Measurements from ENCODE around the gene NKX6-2. TPM values are rescaled to one million over a fixed set of nuclear protein-coding genes. Genes with fewer than 3 reads are reported as not detected.

Gene NKX6-2
- total and polyA plus RNA-seq, 5 experiments from 2014 or later = 0.66 TPM; not detected in 4

DNA sequence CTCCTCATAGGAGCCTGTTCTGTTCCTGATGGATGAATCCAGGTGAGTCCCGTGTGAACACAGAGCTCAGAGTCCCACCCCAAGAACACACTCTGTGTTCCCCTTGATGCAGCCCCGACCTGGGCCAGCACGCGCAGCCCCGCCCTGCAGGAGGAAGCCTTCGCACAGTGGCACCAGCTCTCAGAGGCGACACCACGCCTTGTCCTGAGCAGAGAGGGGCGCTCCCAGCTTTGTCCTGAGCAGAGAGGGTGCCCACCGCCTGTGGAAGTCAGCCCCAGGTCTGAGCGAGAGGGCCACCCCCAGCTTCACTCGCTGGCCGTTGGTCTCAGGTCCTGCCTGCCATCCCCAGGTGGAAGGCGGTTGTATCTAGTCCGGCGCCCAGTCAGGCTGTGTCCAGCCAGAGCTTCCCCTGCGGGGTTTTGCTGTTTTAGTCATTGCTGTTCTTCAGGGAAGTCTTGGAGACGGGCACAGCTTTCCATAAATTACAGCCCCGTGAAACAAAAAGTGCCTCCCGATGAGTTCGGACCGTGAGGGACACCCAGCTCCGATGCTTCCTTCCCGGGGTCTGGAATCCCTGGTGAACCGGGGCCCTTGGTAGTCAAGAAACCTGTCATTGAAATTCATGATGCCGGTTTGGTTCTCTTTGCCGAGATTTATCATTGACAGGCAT, 43.6 kb downstream of the NKX6-2 start:
- DNase-seq (no peak), ATAC-seq (no peak)
- POLR2A ChIA-PET = no interaction called here
- Mint-ChIP-seq H3K4me1 (peaks cover 0 to 2% (median 0%) of the 10 kb centered on the region in 4 donors), H3K36me3 (peaks cover 0 to 8% (median 0%) of the 10 kb centered on the region in 3 donors), H3K4me3 (no peak overlapping the region), H3K27me3 (no peaks in the 10 kb centered on the region), H3K9me3 (no peaks in the 10 kb centered on the region), H3K27ac (no peak overlapping the region)

DNA sequence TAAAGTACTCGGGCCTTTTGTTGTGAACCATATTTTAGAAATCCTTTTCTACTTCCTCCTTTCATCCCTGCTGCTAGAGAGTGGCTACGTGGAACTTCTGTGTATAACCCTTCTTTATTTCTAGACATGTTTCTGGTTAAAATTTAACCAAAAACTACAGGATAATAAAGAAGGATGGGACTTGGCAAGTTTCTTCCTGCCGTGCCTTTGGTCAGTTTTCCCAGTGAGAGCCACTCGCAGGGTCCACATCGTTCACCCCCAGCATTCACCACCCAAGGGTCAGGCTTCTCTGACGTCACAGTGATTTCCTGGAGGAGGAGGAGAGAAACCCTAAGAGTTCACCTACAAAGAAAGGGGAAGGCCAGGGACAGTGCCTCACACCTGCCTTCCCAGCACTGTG, 45.4 kb downstream of the NKX6-2 start:
- Mint-ChIP-seq H3K4me3 (no peak overlapping the region), H3K9me3 (no peaks in the 10 kb centered on the region), H3K27ac (no peak overlapping the region), H3K36me3 (peaks cover 0 to 8% (median 0%) of the 10 kb centered on the region in 3 donors), H3K4me1 (peaks cover 0 to 2% (median 0%) of the 10 kb centered on the region in 4 donors), H3K27me3 (no peaks in the 10 kb centered on the region)
- DNase-seq = no peak
- ATAC-seq = no peak
- POLR2A ChIA-PET = no interaction called here

DNA sequence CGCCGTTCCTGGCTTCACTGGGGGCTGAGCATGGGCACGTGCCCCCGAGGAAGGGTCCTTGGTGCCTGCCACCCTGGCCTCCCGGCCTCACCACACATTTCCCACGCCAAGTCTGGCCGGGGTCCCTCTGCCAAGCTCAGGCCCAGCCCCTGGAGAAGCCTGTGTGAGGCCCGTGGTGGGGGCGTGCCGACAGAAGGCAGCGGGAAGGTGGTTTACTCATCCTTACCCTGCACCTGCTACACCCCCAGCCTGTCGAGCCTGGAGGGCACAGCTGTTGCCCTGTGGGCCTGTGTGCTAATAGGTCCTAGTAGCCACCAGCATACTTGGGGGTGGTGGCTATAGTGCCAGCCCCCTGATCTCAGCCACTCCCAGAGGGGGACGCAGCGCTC, 46.7 kb downstream of the NKX6-2 start:
- DNase-seq (no peak), ATAC-seq (no peak)
- POLR2A ChIA-PET = no interaction called here
- peaks cover 0 to 8% (median 0%) of the 10 kb centered on the region in 3 donors for H3K36me3 Mint-ChIP-seq
- H3K4me3 Mint-ChIP-seq = no peak overlapping the region
- H3K4me1 Mint-ChIP-seq = peaks cover 0 to 2% (median 0%) of the 10 kb centered on the region in 4 donors
- no peak overlapping the region for H3K27ac Mint-ChIP-seq
- H3K9me3 Mint-ChIP-seq = no peaks in the 10 kb centered on the region
- H3K27me3 Mint-ChIP-seq = no peaks in the 10 kb centered on the region

DNA sequence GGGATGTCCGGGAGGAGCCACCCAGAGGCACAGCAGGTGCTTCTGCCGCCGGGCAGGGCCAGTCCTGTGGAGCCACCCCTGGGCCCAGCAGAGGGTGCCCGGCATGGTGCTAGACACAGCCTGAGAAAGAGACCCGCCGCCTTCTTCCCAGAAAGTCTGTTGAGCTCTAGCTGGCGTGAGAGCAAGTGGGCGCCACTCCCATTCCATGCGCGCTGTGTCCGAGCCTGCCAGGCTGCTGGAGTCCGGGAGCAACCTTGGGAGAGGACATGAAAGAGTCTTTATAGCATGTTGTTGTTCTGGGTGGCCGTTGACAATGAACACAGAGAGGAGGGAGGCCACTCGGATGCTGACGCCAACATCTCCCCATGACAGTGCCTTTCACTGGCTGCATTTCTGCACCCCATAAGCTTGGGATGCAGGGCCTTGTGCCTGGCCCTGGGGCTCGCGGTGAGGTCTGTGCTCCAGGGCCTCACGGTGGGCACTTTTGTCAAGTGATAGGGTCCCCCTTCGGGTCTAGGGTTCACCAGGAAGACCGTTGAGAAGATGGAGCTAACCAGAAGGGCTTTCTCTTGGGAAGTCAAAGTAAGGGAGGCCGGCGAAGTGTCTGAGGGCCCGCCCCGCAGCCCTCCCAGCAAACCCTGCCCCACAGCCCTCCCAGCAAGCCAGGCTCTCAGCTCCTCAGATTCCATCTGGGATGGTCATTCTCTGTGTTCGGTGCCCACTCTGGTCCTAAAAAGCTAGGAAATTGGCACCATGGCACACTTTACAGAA, 47.3 kb downstream of the NKX6-2 start:
- Mint-ChIP-seq H3K27ac (no peak overlapping the region), H3K27me3 (no peaks in the 10 kb centered on the region), H3K4me1 (peaks cover 0 to 2% (median 0%) of the 10 kb centered on the region in 4 donors), H3K4me3 (no peak overlapping the region), H3K9me3 (no peaks in the 10 kb centered on the region), H3K36me3 (peaks cover 0 to 9% (median 0%) of the 10 kb centered on the region in 3 donors)
- no peak for ATAC-seq
- POLR2A ChIA-PET = no interaction called here
- no peak for DNase-seq

DNA sequence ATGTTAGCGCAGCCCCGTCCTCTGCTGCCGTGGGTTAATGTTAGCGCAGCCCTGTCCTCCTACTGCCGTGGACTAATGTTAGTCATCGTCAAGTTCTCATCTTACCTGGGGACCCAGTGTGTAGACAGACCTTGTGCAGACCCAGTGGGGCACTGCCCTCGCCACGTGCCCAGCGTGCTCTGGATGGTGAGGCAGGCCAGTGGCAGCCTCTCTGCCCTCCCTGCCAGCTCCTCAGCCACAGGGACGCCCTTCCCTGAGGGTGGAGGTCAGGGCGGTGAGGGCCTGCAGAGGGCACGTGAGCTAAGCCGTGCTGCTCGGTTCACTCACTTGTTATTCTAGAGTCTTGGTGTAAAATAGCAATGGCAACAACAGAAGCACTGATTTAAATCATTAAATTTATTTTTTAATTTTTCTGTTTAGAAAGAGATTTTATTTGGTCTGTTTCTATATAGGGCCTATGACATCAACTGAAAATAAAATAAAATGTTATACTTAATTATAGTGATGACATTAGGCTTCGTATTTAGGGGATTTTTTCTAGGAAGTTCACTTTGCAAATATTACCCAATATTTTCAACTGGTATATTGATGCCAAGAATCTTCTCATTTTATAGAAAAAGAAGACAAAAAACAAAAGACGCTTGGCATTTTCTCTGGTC, 48.4 kb downstream of the NKX6-2 start:
- no peak for ATAC-seq
- no peaks in the 10 kb centered on the region for H3K9me3 Mint-ChIP-seq

DNA sequence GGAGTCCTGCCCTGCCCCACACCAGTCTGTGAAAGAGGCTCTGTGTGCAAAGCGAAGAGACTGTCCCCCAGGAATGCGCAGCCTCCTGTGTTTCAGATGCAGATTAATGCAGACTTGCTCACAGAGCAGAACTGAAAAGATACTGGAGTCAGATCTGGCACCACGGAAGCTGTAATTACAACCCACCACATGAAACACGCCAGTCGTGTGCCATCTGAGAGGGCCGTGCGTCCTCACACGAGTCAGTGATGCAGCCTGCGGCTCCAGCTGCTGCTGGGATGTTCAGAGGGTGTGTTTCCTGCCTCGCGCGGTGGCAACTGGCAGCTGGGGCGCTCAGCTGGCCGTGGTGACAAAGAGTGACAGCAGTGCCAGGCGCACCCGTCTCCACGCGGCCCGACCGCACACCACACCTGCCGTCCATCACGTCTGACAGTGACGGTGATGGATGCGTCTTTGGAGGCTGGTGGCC, 50.0 kb downstream of the NKX6-2 start:
- POLR2A ChIA-PET = no interaction called here
- ATAC-seq = no peak
- no peak overlapping the region for H3K27ac Mint-ChIP-seq

More for the DNA sequence above, 48.4 kb downstream of the NKX6-2 start:
- Mint-ChIP-seq H3K4me3 (no peak overlapping the region), H3K27me3 (no peaks in the 10 kb centered on the region), H3K4me1 (peaks cover 0 to 2% (median 0%) of the 10 kb centered on the region in 4 donors), H3K36me3 (peaks cover 0 to 10% (median 0%) of the 10 kb centered on the region in 3 donors), H3K27ac (no peak overlapping the region)
- no peak for DNase-seq
- POLR2A ChIA-PET = no interaction called here

DNA sequence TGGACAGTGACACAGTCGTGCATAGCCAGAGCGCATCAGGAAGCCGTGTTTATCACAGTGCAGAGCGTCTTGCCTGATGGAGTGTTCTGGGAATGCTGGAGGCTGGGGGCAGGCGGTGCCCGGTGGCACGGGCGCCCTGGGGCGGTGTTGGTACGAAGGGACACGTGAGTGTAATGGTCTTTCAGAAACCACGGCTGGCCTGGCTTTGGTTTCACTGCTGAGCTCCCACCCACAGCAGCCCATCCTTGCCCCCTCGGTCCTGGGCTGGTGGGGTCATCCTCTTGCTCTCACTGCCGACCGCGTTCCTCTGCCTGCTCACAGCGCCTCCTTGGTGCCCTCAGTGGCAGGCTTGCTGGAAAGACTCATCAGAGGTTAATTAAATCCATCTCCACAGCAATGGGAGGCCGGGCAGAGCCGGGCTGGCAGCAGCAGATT, 50.6 kb downstream of the NKX6-2 start:
- Mint-ChIP-seq H3K27me3 (no peaks in the 10 kb centered on the region), H3K27ac (no peak overlapping the region), H3K4me1 (peaks cover 0 to 2% (median under 1%) of the 10 kb centered on the region in 4 donors), H3K36me3 (peaks cover 0 to 8% (median 0%) of the 10 kb centered on the region in 3 donors), H3K9me3 (no peaks in the 10 kb centered on the region), H3K4me3 (no peak overlapping the region)
- DNase-seq (no peak), ATAC-seq (no peak)
- POLR2A ChIA-PET = no interaction called here

More for the DNA sequence above, 50.0 kb downstream of the NKX6-2 start:
- H3K9me3 Mint-ChIP-seq = no peaks in the 10 kb centered on the region
- H3K4me1 Mint-ChIP-seq = peaks cover 0 to 2% (median under 1%) of the 10 kb centered on the region in 4 donors
- DNase-seq = no peak
- H3K36me3 Mint-ChIP-seq = peaks cover 0 to 10% (median 0%) of the 10 kb centered on the region in 3 donors
- no peak overlapping the region for H3K4me3 Mint-ChIP-seq
- no peaks in the 10 kb centered on the region for H3K27me3 Mint-ChIP-seq

DNA sequence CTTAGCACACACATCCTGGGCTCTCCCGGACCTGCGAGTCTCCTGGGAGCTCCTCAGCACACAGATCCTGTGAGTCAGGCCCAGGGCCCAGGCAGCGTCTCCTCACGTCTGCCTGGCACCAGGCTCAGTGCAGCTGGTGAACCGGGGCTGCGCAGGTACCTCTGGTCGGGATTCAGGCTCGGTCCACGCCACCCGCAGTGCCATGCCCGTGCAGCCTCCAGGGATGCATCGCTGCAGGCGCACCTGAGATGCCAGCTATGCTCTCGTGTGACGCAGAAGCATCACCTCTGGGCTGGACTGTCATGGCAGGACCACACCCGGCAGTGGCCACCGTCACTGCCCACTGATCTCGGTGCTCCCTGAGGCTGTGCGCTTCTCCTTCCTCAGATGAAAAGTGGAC, 52.0 kb downstream of the NKX6-2 start:
- Mint-ChIP-seq H3K27ac (no peak overlapping the region), H3K36me3 (peaks cover 0 to 5% (median 0%) of the 10 kb centered on the region in 3 donors), H3K4me1 (peaks cover 0 to 2% (median 0%) of the 10 kb centered on the region in 4 donors), H3K27me3 (no peaks in the 10 kb centered on the region), H3K9me3 (no peaks in the 10 kb centered on the region), H3K4me3 (no peak overlapping the region)
- no peak for DNase-seq
- POLR2A ChIA-PET = no interaction called here
- ATAC-seq = no peak

Other genes with a start within 250 kb of the NKX6-2 start
- gene INPP5A, start 248.4 kb downstream of the NKX6-2 start, total RNA-seq = 10 to 100 TPM; 30.4 to 33.7 TPM
- 1 to 10 TPM in 2 of 3 donors, under 1 TPM in 1; 0.51 to 3.9 (median 1.1) TPM for gene INPP5A, start 248.4 kb downstream of the NKX6-2 start, polyA plus RNA-seq
- gene CFAP46, start 156.4 kb upstream of the NKX6-2 start, total RNA-seq = not detected
- gene CFAP46, start 156.4 kb upstream of the NKX6-2 start, polyA plus RNA-seq = not detected